ENCODE measurements around the gene MAP4K5. TPM values are rescaled to one million over a fixed set of nuclear protein-coding genes. Genes with fewer than 3 reads are reported as not detected.

Gene MAP4K5
- total RNA-seq, 1 experiment from 2014 or later: 42.8 TPM

DNA sequence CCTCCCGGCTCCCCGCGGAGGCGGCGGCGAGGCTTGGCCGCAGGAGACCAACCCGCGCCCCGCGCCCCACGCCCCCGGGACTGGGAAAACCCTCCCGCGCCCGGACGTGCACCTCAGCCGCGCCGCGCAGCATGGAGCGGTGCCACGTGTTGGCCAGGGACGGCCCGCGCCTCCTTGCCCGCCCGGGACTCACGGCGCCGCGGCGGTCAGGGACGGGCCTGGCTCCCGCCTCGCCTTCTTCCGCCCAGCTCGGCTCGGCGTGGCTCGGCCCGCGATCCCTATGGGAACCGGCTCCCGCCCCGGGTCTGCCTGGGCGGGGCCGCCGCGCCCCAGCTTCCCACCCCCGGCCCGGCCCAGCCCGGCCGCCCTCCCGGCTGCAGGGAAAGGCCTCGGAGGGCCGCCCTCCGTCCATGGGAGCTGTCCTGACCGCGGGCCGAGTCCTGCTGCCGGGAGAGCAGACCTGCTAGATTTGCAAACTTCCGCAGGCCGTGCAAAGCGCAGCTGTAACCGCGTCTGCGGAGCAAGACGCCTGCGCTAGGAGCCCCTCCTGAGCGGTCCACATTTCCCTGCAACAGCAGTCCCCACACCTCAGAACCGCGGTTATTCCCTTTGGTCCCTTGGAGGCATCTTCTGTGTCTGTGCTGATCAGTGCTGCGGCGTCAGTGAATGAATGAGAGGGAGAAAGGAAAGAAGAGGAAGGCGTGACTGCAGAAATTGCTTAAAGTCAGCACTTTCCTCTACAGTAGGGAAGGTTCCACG lies 135.6 kb downstream of the MAP4K5 start, which contains the start of gene CDKL1 (continued):
- TF ChIP-seq, protein P1, sequence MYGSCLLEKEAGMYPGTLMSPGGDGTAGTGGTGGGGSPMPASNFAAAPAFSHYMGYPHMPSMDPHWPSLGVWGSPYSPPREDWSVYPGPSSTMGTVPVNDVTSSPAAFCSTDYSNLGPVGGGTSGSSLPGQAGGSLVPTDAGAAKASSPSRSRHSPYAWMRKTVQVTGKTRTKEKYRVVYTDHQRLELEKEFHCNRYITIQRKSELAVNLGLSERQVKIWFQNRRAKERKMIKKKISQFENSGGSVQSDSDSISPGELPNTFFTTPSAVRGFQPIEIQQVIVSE (CRISPR knock-in tag; IDR thresholded peaks at IDR 0.05; ENCODE audit: borderline replicate concordance): no peak
- TF ChIP-seq NR3C1 (CRISPR knock-in tag; conservative IDR thresholded peaks at IDR 0.05; ENCODE audit: low read depth) (0 out of 2 replicates have a peak, but pooled peaks have one; percentile 44), ZNF121 (CRISPR knock-in tag; IDR thresholded peaks at IDR 0.05) (no peak), ELF4 (CRISPR knock-in tag; IDR thresholded peaks at IDR 0.05; ENCODE audit: low read depth) (peak; percentile 79), JAZF1 (CRISPR knock-in tag; IDR thresholded peaks at IDR 0.05) (no peak), RORB (CRISPR knock-in tag; IDR thresholded peaks at IDR 0.05) (no peak), NFYB (CRISPR knock-in tag; conservative IDR thresholded peaks at IDR 0.05; ENCODE audit: low read depth) (peak; percentile 35; the same call in 1 of the 2 replicates), ZNF671 (CRISPR knock-in tag; IDR thresholded peaks at IDR 0.05) (no peak), ZNF317 (CRISPR knock-in tag; IDR thresholded peaks at IDR 0.05; ENCODE audit: borderline replicate concordance, low read depth) (peak; percentile 45; the same call in 1 of the 2 replicates), GABPB1 (CRISPR knock-in tag; IDR thresholded peaks at IDR 0.05) (peak; percentile 24; the same call in 1 of the 2 replicates), TP53 (CRISPR knock-in tag; IDR thresholded peaks at IDR 0.05) (peak; percentile 40; the same call in 1 of the 2 replicates), TEAD1 (CRISPR knock-in tag; IDR thresholded peaks at IDR 0.05) (peak; percentile 78; the same call in 1 of the 2 replicates), SP1 (CRISPR knock-in tag; conservative IDR thresholded peaks at IDR 0.05) (peak; percentile 41; the same call in 1 of the 2 replicates), NFE2L1 (CRISPR knock-in tag; IDR thresholded peaks at IDR 0.05) (peak; percentile 75; the same call in 1 of the 2 replicates), ZNF416 (CRISPR knock-in tag; IDR thresholded peaks at IDR 0.05) (0 out of 2 replicates have a peak, but pooled peaks have one; percentile 40), CREM (CRISPR knock-in tag; IDR thresholded peaks at IDR 0.05) (peak; percentile 8; the same call in 1 of the 2 replicates), TCF7 (CRISPR knock-in tag; IDR thresholded peaks at IDR 0.05; ENCODE audit: low read depth) (0 out of 2 replicates have a peak, but pooled peaks have one; percentile 65), MYBL2 (CRISPR knock-in tag; IDR thresholded peaks at IDR 0.05) (0 out of 2 replicates have a peak, but pooled peaks have one; percentile 31)
- TF ChIP-seq, protein P2, sequence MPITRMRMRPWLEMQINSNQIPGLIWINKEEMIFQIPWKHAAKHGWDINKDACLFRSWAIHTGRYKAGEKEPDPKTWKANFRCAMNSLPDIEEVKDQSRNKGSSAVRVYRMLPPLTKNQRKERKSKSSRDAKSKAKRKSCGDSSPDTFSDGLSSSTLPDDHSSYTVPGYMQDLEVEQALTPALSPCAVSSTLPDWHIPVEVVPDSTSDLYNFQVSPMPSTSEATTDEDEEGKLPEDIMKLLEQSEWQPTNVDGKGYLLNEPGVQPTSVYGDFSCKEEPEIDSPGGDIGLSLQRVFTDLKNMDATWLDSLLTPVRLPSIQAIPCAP (CRISPR knock-in tag; IDR thresholded peaks at IDR 0.05): no peak
- TF ChIP-seq, protein P3, sequence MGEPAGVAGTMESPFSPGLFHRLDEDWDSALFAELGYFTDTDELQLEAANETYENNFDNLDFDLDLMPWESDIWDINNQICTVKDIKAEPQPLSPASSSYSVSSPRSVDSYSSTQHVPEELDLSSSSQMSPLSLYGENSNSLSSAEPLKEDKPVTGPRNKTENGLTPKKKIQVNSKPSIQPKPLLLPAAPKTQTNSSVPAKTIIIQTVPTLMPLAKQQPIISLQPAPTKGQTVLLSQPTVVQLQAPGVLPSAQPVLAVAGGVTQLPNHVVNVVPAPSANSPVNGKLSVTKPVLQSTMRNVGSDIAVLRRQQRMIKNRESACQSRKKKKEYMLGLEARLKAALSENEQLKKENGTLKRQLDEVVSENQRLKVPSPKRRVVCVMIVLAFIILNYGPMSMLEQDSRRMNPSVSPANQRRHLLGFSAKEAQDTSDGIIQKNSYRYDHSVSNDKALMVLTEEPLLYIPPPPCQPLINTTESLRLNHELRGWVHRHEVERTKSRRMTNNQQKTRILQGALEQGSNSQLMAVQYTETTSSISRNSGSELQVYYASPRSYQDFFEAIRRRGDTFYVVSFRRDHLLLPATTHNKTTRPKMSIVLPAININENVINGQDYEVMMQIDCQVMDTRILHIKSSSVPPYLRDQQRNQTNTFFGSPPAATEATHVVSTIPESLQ (CRISPR knock-in tag; IDR thresholded peaks at IDR 0.05): no peak
- TF ChIP-seq, protein P4, sequence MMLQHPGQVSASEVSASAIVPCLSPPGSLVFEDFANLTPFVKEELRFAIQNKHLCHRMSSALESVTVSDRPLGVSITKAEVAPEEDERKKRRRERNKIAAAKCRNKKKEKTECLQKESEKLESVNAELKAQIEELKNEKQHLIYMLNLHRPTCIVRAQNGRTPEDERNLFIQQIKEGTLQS (CRISPR knock-in tag; conservative IDR thresholded peaks at IDR 0.05): peak; percentile 60; the same call in 1 of the 2 replicates
- TF ChIP-seq, protein P5, sequence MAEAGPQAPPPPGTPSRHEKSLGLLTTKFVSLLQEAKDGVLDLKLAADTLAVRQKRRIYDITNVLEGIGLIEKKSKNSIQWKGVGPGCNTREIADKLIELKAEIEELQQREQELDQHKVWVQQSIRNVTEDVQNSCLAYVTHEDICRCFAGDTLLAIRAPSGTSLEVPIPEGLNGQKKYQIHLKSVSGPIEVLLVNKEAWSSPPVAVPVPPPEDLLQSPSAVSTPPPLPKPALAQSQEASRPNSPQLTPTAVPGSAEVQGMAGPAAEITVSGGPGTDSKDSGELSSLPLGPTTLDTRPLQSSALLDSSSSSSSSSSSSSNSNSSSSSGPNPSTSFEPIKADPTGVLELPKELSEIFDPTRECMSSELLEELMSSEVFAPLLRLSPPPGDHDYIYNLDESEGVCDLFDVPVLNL (CRISPR knock-in tag; IDR thresholded peaks at IDR 0.05; ENCODE audit: borderline replicate concordance, low read depth): peak; percentile 85
- TF ChIP-seq, protein P6, sequence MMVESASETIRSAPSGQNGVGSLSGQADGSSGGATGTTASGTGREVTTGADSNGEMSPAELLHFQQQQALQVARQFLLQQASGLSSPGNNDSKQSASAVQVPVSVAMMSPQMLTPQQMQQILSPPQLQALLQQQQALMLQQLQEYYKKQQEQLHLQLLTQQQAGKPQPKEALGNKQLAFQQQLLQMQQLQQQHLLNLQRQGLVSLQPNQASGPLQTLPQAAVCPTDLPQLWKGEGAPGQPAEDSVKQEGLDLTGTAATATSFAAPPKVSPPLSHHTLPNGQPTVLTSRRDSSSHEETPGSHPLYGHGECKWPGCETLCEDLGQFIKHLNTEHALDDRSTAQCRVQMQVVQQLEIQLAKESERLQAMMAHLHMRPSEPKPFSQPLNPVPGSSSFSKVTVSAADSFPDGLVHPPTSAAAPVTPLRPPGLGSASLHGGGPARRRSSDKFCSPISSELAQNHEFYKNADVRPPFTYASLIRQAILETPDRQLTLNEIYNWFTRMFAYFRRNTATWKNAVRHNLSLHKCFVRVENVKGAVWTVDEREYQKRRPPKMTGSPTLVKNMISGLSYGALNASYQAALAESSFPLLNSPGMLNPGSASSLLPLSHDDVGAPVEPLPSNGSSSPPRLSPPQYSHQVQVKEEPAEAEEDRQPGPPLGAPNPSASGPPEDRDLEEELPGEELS (CRISPR knock-in tag; IDR thresholded peaks at IDR 0.05): peak; percentile 76; the same call in 1 of the 2 replicates
- TF ChIP-seq, protein P7, sequence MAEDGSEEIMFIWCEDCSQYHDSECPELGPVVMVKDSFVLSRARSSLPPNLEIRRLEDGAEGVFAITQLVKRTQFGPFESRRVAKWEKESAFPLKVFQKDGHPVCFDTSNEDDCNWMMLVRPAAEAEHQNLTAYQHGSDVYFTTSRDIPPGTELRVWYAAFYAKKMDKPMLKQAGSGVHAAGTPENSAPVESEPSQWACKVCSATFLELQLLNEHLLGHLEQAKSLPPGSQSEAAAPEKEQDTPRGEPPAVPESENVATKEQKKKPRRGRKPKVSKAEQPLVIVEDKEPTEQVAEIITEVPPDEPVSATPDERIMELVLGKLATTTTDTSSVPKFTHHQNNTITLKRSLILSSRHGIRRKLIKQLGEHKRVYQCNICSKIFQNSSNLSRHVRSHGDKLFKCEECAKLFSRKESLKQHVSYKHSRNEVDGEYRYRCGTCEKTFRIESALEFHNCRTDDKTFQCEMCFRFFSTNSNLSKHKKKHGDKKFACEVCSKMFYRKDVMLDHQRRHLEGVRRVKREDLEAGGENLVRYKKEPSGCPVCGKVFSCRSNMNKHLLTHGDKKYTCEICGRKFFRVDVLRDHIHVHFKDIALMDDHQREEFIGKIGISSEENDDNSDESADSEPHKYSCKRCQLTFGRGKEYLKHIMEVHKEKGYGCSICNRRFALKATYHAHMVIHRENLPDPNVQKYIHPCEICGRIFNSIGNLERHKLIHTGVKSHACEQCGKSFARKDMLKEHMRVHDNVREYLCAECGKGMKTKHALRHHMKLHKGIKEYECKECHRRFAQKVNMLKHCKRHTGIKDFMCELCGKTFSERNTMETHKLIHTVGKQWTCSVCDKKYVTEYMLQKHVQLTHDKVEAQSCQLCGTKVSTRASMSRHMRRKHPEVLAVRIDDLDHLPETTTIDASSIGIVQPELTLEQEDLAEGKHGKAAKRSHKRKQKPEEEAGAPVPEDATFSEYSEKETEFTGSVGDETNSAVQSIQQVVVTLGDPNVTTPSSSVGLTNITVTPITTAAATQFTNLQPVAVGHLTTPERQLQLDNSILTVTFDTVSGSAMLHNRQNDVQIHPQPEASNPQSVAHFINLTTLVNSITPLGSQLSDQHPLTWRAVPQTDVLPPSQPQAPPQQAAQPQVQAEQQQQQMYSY (CRISPR knock-in tag; IDR thresholded peaks at IDR 0.05): no peak
